ENCODE results near the gene SFT2D1.

GRCh38 chr6:166301611-166302529 is 40.5 kb downstream of the SFT2D1 start:
- TF ChIP-seq CTCF (conservative IDR thresholded peaks at IDR 0.05; ENCODE audit: low read length): no peak
- TF ChIP-seq EZH2phosphoT487 (IDR thresholded peaks at IDR 0.05; ENCODE audit: borderline replicate concordance): no peak
